ENCODE results near the gene HP1BP3.

Gene HP1BP3

DNA sequence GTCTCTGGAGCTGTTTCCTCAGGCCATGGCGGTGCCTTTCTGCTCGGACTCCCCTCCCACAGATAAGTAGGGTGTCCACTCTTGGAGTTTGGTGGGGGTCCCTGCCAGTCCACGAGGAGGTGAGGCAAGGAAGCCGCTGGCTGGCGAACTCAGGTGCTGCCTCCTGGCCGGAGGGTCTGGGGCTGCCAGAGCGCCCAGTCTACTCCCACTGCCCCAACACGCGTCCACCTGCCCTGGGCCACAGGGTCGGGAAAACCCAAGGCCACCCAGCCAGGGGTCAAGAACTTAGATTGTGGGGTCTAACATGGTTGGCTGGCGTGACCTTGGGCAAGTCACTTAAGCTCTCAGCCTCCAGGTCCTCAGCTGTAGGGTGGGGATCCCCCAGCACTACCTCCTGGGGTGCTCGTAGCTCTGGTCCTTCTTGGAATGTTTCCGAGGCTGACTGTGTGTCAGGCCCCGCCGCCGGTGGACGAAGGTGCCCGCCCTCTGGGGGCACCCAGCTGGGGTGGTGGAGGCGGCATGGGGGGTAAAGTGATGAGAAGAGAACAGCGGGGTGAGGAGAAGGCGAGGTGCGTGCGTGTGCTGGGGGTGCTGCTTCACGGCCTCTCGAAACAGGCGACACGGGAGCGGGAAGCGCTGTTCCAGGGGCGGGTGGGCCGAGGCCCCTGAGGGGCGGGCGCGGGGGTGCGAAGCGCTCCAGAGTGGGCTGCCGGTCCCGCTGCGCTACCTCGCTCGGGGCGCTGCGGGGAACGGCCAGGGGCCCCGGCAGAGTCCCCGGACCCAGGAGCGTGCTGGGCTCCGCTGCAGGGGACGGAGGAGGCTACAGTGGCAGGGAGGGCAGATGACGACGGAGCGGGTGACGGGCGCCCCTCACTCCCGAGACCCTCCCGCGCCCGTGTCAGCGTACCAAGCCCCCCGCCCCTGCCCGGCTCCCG is 55.8 kb downstream of the HP1BP3 start:
- TF ChIP-seq, protein P1, sequence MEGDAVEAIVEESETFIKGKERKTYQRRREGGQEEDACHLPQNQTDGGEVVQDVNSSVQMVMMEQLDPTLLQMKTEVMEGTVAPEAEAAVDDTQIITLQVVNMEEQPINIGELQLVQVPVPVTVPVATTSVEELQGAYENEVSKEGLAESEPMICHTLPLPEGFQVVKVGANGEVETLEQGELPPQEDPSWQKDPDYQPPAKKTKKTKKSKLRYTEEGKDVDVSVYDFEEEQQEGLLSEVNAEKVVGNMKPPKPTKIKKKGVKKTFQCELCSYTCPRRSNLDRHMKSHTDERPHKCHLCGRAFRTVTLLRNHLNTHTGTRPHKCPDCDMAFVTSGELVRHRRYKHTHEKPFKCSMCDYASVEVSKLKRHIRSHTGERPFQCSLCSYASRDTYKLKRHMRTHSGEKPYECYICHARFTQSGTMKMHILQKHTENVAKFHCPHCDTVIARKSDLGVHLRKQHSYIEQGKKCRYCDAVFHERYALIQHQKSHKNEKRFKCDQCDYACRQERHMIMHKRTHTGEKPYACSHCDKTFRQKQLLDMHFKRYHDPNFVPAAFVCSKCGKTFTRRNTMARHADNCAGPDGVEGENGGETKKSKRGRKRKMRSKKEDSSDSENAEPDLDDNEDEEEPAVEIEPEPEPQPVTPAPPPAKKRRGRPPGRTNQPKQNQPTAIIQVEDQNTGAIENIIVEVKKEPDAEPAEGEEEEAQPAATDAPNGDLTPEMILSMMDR (IDR thresholded peaks at IDR 0.05; ENCODE audit: low read depth, low read length) = no peak
- DNase-seq (ENCODE audit: extremely low read depth, low read depth) = no peak

DNA sequence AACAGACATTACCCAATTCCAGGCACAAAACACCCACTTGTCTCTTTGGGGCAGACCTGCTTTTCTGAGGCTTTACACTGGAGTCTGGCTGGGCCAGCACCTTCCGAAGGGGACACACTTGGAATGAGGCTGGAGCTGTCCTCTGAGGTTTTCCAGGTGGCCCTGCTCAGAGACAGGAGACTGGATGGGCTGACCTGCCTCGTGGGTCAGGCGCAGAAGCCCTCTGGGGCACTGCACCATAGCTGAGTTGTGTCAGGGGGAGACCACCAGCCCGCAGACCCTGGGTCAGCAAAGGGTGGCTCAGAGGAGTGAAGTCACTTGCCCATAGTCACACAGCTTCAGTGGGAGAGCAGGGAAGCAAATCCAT is 56.4 kb downstream of the HP1BP3 start:
- no peak for DNase-seq (ENCODE audit: extremely low read depth, low read depth)
- TF ChIP-seq, protein P1 (IDR thresholded peaks at IDR 0.05; ENCODE audit: low read depth, low read length) = no peak

DNA sequence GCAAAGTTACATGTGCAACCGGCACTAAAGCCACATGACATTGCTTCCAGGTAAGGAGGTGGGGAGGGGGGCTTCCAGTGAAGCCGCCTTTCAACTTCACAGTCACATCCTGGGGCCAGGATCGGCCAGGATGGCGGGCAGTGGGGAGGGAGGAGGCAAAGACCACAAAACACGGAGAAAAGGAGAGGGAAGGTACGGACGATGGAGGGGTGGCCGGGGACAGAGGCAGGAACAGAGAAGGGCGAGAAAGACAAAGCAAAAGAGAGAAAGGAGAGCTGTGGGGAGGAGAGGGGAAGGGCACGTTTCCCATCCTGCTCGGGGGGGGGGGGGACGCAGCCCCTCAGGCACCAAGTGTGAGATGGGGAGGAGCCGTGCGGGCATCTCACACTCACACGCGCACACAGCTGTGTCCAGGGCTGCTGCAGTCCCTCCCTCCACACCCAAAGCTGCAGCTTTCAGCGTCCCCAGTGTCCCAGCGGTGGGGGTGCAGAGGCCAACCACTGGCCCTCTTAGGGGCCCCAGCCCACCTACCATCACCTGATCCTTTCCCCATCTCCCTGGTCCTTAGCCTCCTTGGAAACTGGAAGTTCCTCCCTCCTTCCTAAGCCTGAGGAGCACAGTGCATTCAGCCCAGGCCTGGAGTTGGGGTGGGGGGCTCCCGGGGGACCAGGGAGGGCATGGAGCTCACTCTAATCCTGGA is 57.0 kb downstream of the HP1BP3 start:
- DNase-seq (ENCODE audit: extremely low read depth, low read depth) = no peak
- TF ChIP-seq, protein P1 (IDR thresholded peaks at IDR 0.05; ENCODE audit: low read depth, low read length) = no peak

DNA sequence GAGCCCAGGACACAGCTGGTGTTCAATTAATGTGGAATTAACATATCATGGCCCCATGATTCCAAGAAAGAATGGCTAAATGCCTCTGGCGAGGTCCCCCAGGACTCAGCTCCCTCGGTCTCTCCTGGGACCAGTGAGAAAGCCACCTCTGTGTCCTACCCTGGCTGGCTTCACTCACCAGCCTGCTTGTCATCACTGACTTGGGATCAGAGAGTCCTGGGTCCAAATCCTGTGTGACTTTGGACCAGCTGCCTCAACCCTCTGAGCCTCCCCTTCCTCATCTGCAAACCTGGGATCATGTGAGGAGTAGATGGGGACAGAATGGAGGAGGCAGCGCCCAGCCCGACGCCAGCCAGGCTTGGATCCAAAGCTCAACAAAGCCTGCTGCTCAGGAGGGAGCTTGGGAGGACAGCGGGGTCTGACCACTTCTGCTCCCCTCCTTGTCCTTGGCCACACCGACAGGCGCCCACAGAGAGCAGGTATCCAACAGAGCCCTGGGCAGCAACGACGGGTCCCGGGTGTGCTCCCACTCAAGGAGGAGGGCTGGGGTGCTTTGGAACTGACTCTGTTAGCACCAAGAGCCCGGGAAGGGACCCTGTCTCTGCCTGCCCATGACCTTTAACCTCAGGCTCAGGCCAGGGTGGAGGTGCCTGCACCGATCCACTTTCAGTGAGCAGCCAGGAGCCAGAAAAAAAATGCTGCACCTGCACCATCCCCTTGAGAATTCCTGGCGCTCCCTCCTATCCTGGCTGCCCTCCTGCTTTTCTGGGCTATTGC is 57.8 kb downstream of the HP1BP3 start:
- DNase-seq (ENCODE audit: extremely low read depth, low read depth) = no peak
- TF ChIP-seq, protein P1 (IDR thresholded peaks at IDR 0.05; ENCODE audit: low read depth, low read length) = no peak

DNA sequence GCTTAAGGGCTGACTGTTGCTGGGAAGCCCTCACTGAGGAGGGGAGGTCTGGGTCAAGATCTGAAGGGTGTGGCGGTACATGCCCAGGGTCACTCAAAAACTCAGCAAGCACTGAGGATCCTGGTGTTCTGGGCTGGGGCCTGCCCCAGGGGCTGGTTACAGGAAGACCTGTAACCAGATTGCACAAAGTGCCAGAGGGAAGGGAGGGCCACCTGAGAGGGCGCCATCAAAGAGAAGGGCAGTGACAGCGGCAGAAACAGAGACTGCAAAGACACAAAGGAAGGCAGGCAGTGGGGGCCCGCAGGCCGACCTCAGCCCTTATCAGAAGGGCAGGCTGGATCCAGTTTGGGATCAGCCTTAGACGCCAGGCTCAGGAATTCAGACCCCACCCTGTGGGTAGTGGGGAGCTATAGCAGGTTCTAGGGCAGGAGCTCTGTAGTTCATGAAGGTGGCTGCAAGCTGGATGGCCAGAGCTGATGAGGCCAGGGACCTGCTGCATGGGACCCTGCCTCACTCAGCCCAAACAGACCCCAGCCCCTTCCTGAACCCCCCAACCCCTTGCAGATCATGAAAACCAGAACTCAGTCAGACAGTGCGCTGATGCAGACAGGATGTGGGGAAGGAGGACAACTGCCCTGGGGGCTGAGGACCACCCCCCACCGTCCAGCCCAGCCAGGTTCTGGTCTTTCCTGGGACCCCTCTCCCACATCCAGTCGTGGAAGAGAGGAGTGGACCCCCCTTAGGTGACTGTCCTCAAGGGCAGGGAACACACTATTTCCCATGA is 58.5 kb downstream of the HP1BP3 start:
- DNase-seq (ENCODE audit: extremely low read depth, low read depth) = no peak
- TF ChIP-seq, protein P1 (IDR thresholded peaks at IDR 0.05; ENCODE audit: low read depth, low read length) = no peak

DNA sequence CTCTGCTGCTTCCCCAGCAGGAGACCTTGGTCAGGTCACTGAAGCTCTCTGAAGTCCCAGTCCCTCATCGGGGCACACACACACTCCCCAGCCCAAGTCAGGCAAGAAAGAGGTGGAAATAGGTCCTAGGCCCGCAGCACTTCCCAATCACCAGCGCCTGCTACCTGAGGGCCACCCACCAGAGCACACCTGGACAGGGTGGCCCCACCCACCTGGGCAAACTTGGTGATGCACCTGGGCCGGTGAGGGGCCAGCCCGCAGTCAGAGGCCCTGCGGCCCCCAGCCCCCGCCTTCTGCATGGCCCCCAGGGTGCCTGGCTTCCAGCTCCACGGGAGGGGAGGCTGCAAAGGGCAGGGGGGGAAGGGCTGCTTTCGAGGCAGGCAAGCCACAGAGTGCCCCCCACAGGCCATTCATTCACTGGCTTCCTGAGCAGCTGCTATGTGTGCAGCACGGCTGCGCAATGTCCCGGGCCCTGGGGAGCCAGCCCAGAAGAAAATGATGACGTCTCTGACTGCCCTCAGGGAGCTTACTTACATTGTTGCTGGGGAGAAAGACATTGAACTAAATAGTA is 59.3 kb downstream of the HP1BP3 start:
- no peak for DNase-seq (ENCODE audit: extremely low read depth, low read depth)
- TF ChIP-seq, protein P1 (IDR thresholded peaks at IDR 0.05; ENCODE audit: low read depth, low read length) = no peak; the same call in 1 of the 2 replicates
